T-cell (primary cell): ENCODE measurements around the gene CA11. TPM values are rescaled to one million over a fixed set of nuclear protein-coding genes. Genes with fewer than 3 reads are reported as not detected.

Experiments
- ATAC-seq, 4 experiments: fragments of 200-7000 bp in 3 of 4; fragments of 150-1000 bp in 1 of 4; cut with Tn5 transposase; replicated peaks in 1 of 4; 1 replicate in 3 of 4; 2 replicates in 1 of 4; pipeline ENCODE4 v1.10.0; 2021; ENCODE audit warnings: moderate library complexity in 3 of 4, mild to moderate bottlenecking in 2 of 4, moderate number of reproducible peaks in 1 of 4
- CTCF ChIA-PET, 2 donors: fragments of 300-600 bp; sonication (Branson Sonifier 250); formaldehyde crosslinking; loops; one replicate each; lab custom pipeline; 2022; ENCODE audit warnings: antibody characterized with exemption in 2 of 2; lab: Charles Lee
- POLR2A ChIA-PET, 2 donors: fragments of 300-600 bp; sonication (Branson Sonifier 250); formaldehyde crosslinking; loops; one replicate each; lab custom pipeline; 2022; ENCODE audit warnings: antibody characterized with exemption in 2 of 2; lab: Charles Lee
- DNase-seq, 35 experiments: peaks; one replicate each; pipeline versions ENCODE4 v3.0.0 to v3.0.0-alpha.2; 2013 to 2023
- H3K27ac ChIP-seq: one replicate; pipeline ENCODE4 v1.5.1; 2013; ENCODE audit warnings: low read length
- H3K27me3 ChIP-seq, 2 experiments: replicated peaks in 1 of 2; 1 replicate in 1 of 2; 2 replicates in 1 of 2; pipeline versions ENCODE4 v1.6.1 to v1.7.0; 2013; ENCODE audit warnings: low read length in 1 of 2, mixed read lengths in 1 of 2; ENCODE audit not compliant: control insufficient read depth in 2 of 2, insufficient read depth in 2 of 2; ENCODE audit errors: extremely low read depth in 1 of 2
- H3K36me3 ChIP-seq, 2 donors: 1 replicate in 1 of 2; 2 replicates in 1 of 2; pipeline versions ENCODE4 v1.6.1 to v1.7.0; 2013; ENCODE audit warnings: low read length in 1 of 2; ENCODE audit not compliant: control insufficient read depth in 2 of 2, insufficient read depth in 1 of 2; ENCODE audit errors: extremely low read depth in 1 of 2
- H3K4me1 ChIP-seq, 2 experiments: 1 replicate in 1 of 2; 2 replicates in 1 of 2; pipeline versions ENCODE4 v1.6.1 to v1.7.0; 2013; ENCODE audit warnings: low read length in 2 of 2, mixed read lengths in 1 of 2; ENCODE audit not compliant: insufficient read depth in 2 of 2, control insufficient read depth in 1 of 2; ENCODE audit errors: extremely low read depth in 1 of 2
- H3K4me3 ChIP-seq, 2 donors: 1 replicate in 1 of 2; 2 replicates in 1 of 2; pipeline versions ENCODE4 v1.5.1 to v1.7.0; 2013; ENCODE audit warnings: mild to moderate bottlenecking in 2 of 2, low read length in 1 of 2, moderate library complexity in 1 of 2; ENCODE audit not compliant: control insufficient read depth in 1 of 2; ENCODE audit errors: extremely low read depth in 1 of 2
- H3K9me3 ChIP-seq: 2 replicates; pipeline ENCODE4 v1.7.0; 2013
- H3K27ac Mint-ChIP-seq, 2 donors: one replicate each; pipeline ENCODE4 v1.8.0; 2020 to 2021; ENCODE audit warnings: mild to moderate bottlenecking in 2 of 2, mixed read lengths in 2 of 2
- H3K27me3 Mint-ChIP-seq, 2 donors: one replicate each; pipeline ENCODE4 v1.8.0; 2021 to 2022; ENCODE audit warnings: mixed read lengths in 2 of 2
- H3K36me3 Mint-ChIP-seq: one replicate; pipeline ENCODE4 v1.8.0; 2021; ENCODE audit warnings: mixed read lengths
- H3K4me1 Mint-ChIP-seq, 3 donors: one replicate each; pipeline ENCODE4 v1.8.0; 2020 to 2022; ENCODE audit warnings: mixed read lengths in 3 of 3, mild to moderate bottlenecking in 1 of 3
- H3K4me3 Mint-ChIP-seq, 3 donors: one replicate each; pipeline ENCODE4 v1.8.0; 2020 to 2022; ENCODE audit warnings: mild to moderate bottlenecking in 3 of 3, mixed read lengths in 3 of 3, moderate library complexity in 3 of 3
- H3K9me3 Mint-ChIP-seq, 3 donors: one replicate each; pipeline ENCODE4 v1.8.0; 2020 to 2022; ENCODE audit warnings: mixed read lengths in 3 of 3
- WGBS: methylation state at CpG from one replicate; pipeline ENCODE4 v1.1.5; 2013; ENCODE audit warnings: missing lambda C conversion rate; ENCODE audit not compliant: insufficient coverage; 5-methylcytosine and 5-hydroxymethylcytosine counted together
- total RNA-seq, 35 experiments: library from RNA in 6 of 35; stranded (reverse) in 6 of 35; fragments of 120-200 nt in 1 of 35; gene quantifications; one replicate each; pipeline versions ENCODE4 v1.2.1 to v1.2.4 and lab custom pipeline; 2013 to 2026

Gene CA11
- total RNA-seq, 5 donors from 2014 or later (not counting 1 experiment from before 2014, with no cell fraction given), result 8.0 to 18.5 (median 11.0) TPM

- peaks cover 13 to 47% of the 10 kb centered on the region in 2 experiments for H3K4me1 ChIP-seq
- ATAC-seq (no peak), DNase-seq (no peak)
- POLR2A ChIA-PET, result no interaction called here
- Mint-ChIP-seq H3K4me3 (peak overlapping the region; percentile 94 to 95 (median 95)), H3K27me3 (no peaks in the 10 kb centered on the region), H3K4me1 (peaks cover 34 to 50% (median 42%) of the 10 kb centered on the region in 3 donors), H3K27ac (peak overlapping the region; percentile 97 to 98), H3K36me3 (peaks cover 28% of the 10 kb centered on the region), H3K9me3 (no peaks in the 10 kb centered on the region)
- peak overlapping the region; percentile 94 to 100 for H3K4me3 ChIP-seq
- peak overlapping the region; percentile 87 for H3K27ac ChIP-seq
- H3K27me3 ChIP-seq, result peaks cover 0 to 2% of the 10 kb centered on the region in 2 experiments
- CTCF ChIA-PET, result interaction anchor here in 1 of 2 donors (0.5 kb wide), 1 partner anchor 354 kb away, joined by 3 read pairs; no protein-coding TSS in a partner anchor
- 56% methylated on average over 5 of the region's 18 CpGs for WGBS
- H3K36me3 ChIP-seq, result peaks cover 21 to 31% of the 10 kb centered on the region in 2 donors
- H3K9me3 ChIP-seq, result no peaks in the 10 kb centered on the region
These were observed 28.6 kb downstream of the CA11 start for GRCh38 chr19:48617146-48617937.

GRCh38 chr19:48616491-48617056 is 29.4 kb downstream of the CA11 start:
- DNase-seq, result no peak
- H3K4me3 Mint-ChIP-seq, result peak overlapping the region; percentile 94 to 95 (median 95)
- peaks cover 32 to 45% (median 38%) of the 10 kb centered on the region in 3 donors for H3K4me1 Mint-ChIP-seq
- no peaks in the 10 kb centered on the region for H3K27me3 Mint-ChIP-seq
- ChIA-PET CTCF (no interaction called here), POLR2A (no interaction called here)
- no peaks in the 10 kb centered on the region for H3K9me3 ChIP-seq
- H3K36me3 Mint-ChIP-seq, result peaks cover 25% of the 10 kb centered on the region
- peaks cover 13 to 47% of the 10 kb centered on the region in 2 experiments for H3K4me1 ChIP-seq
- no peaks in the 10 kb centered on the region for H3K9me3 Mint-ChIP-seq
- no peak overlapping the region for H3K4me3 ChIP-seq
- WGBS, result 57% methylated on average over 1 of the region's 12 CpGs
- H3K36me3 ChIP-seq, result peaks cover 21 to 31% of the 10 kb centered on the region in 2 donors
- peak overlapping the region; percentile 76 to 85 for H3K27ac Mint-ChIP-seq
- H3K27me3 ChIP-seq, result peaks cover 0 to 2% of the 10 kb centered on the region in 2 experiments
- ATAC-seq, result no peak
- peak overlapping the region; percentile 17 for H3K27ac ChIP-seq

GRCh38 chr19:48616041-48616436 is 29.9 kb downstream of the CA11 start:
- 86% methylated on average over 16 of the region's 16 CpGs for WGBS
- H3K9me3 ChIP-seq, result no peaks in the 10 kb centered on the region
- H3K27me3 ChIP-seq, result peaks cover 0 to 2% of the 10 kb centered on the region in 2 experiments
- POLR2A ChIA-PET, result no interaction called here
- Mint-ChIP-seq H3K9me3 (no peaks in the 10 kb centered on the region), H3K27me3 (no peaks in the 10 kb centered on the region), H3K36me3 (peaks cover 22% of the 10 kb centered on the region), H3K4me1 (peaks cover 29 to 42% (median 35%) of the 10 kb centered on the region in 3 donors), H3K4me3 (peak overlapping the region; percentile 94 to 95 (median 95)), H3K27ac (peak overlapping the region; percentile 76 to 85)
- peaks cover 21 to 31% of the 10 kb centered on the region in 2 donors for H3K36me3 ChIP-seq
- H3K27ac ChIP-seq, result no peak overlapping the region
- ATAC-seq (no peak), DNase-seq (no peak)
- peaks cover 13 to 47% of the 10 kb centered on the region in 2 experiments for H3K4me1 ChIP-seq
- H3K4me3 ChIP-seq, result no peak overlapping the region
- CTCF ChIA-PET, result no interaction called here

GRCh38 chr19:48615231-48616040 is 30.6 kb downstream of the CA11 start:
- H3K36me3 Mint-ChIP-seq, result peaks cover 22% of the 10 kb centered on the region
- H3K27ac Mint-ChIP-seq, result peak overlapping the region in 1 of 2 donors; percentile 23
- 95% methylated on average over 17 of the region's 19 CpGs for WGBS
- Histone ChIP-seq H3K4me1 (peaks cover 13 to 47% of the 10 kb centered on the region in 2 experiments), H3K27me3 (peaks cover 0 to 2% of the 10 kb centered on the region in 2 experiments), H3K4me3 (no peak overlapping the region), H3K36me3 (peaks cover 21 to 31% of the 10 kb centered on the region in 2 donors), H3K9me3 (no peaks in the 10 kb centered on the region), H3K27ac (no peak overlapping the region)
- H3K4me1 Mint-ChIP-seq, result peaks cover 29 to 42% (median 35%) of the 10 kb centered on the region in 3 donors
- H3K27me3 Mint-ChIP-seq, result no peaks in the 10 kb centered on the region
- DNase-seq, result no peak
- H3K4me3 Mint-ChIP-seq, result no peak overlapping the region
- ChIA-PET CTCF (no interaction called here), POLR2A (no interaction called here)
- H3K9me3 Mint-ChIP-seq, result no peaks in the 10 kb centered on the region
- ATAC-seq, result no peak

- POLR2A ChIA-PET, result no interaction called here
- CTCF ChIA-PET, result no interaction called here
- WGBS, result 73% methylated on average over 14 of the region's 31 CpGs
- Mint-ChIP-seq H3K27ac (peak within 1 kb of the TSS; percentile 31 to 48), H3K36me3 (peaks cover 21% of the 10 kb centered on the region), H3K4me3 (no peak within 1 kb of the TSS), H3K27me3 (no peaks in the 10 kb centered on the region), H3K4me1 (peaks cover 26 to 35% (median 29%) of the 10 kb centered on the region in 3 donors), H3K9me3 (no peaks in the 10 kb centered on the region)
- Histone ChIP-seq H3K27ac (no peak within 1 kb of the TSS), H3K4me1 (peaks cover 13 to 39% of the 10 kb centered on the region in 2 experiments), H3K4me3 (no peak within 1 kb of the TSS), H3K36me3 (peaks cover 21 to 31% of the 10 kb centered on the region in 2 donors), H3K9me3 (no peaks in the 10 kb centered on the region), H3K27me3 (peaks cover 0 to 2% of the 10 kb centered on the region in 2 experiments)
- ATAC-seq (no peak), DNase-seq (no peak)
These were observed 31.4 kb downstream of the CA11 start, which contains the start of gene FAM83E for GRCh38 chr19:48614436-48615230. FAM83E (minus strand) TSS chr19:48615076; CDS start chr19:48613372, 1,704 bp downstream.
